ENCODE measurements around the gene CEL.

- TF ChIP-seq CTCF (tag by site-specific recombination; IDR thresholded peaks at IDR 0.05) = no peak
- TF ChIP-seq ZNF146 (tag by site-specific recombination; IDR thresholded peaks at IDR 0.05) = no peak
- TF ChIP-seq ZNF335 (tag by site-specific recombination; conservative IDR thresholded peaks at IDR 0.05) = no peak
Measured at GRCh38 chr9:133119846-133120500, 58.2 kb downstream of the CEL start.

Data from HEK293 (cell line).